HG02884 (cell line): ENCODE data around the gene CYP11A1.

ENCODE experiments used
- ATAC-seq: cut with Tn5 transposase; IDR thresholded peaks from one replicate; pipeline ENCODE4 v1.9.1; 2021; ENCODE audit warnings: mild to moderate bottlenecking, moderate library complexity; ENCODE audit not compliant: unreplicated experiment

Gene CYP11A1

DNA sequence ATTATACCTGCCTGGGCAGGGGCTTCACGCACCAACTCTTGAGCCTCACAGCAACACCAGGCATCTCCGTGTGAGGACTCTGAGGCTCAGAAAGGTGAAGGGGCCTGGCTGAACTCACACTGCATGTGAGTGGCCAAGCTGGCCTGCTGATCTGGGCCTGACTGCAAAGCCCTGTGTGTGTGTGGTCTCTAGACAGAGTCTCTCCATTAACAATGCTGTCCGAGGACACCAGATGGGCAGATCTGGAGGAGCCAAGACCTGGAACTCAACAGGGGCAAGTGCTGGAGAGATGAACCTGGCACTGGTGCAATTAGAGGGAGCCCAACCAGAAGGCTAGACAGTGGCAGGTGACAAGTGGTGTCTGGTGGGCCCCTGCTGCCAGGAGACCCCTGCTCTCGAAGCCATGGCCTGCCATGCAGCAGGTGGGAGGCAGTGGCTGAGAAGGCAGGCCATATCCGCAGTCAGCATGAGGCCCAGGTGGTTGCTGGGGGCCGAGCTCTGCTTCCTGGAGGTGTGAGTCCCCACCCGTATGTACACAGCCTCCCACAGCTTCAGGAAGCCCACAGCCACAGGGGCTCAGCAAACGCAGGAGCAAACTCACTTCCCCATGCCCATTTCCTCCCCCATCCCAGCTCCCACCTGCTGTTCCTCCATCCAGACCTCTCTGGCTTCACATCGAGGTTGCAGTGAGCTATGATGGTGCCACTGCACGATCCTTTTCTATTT lies 39.0 kb downstream of the CYP11A1 start:
- ATAC-seq, result no peak

DNA sequence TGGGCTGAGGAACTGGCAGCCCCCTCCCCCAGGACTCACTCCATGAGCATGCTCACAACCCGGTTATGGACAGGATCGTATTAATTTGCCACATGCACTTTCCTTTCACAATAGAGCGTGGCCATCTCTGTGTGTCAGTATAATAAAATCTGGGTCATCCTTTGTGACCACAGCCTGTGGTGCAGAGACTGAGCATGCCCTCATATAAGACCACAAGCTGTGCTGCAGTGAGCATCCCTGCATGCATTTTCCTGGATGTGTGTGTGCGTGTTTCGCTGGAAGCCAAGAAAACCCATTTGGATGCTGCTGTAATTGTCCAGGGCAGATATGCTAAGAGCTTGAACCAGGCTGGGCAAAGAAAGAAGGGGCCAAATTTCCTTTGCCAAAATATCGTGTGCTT lies 39.7 kb downstream of the CYP11A1 start:
- ATAC-seq, result no peak

DNA sequence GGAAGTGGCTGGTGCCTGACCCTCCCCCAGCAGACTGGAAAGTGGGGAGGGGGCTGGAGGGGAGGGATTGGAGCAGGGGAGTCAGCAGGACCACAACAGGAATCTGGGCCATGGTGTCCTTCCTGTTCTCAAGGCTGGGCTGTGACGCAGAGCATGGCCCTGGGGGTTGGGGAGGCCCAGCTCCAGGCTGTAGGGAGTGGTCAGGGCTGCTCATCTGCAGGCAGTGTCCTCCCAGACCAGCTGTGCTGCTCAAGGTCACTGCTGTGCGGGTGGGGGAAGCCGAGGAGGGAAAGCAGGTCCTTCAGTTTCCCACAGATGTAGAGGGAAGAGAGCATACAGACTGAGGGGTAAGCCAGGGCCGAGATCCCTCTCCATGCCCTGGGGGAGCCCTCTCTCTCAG lies 40.7 kb downstream of the CYP11A1 start:
- ATAC-seq, result no peak

DNA sequence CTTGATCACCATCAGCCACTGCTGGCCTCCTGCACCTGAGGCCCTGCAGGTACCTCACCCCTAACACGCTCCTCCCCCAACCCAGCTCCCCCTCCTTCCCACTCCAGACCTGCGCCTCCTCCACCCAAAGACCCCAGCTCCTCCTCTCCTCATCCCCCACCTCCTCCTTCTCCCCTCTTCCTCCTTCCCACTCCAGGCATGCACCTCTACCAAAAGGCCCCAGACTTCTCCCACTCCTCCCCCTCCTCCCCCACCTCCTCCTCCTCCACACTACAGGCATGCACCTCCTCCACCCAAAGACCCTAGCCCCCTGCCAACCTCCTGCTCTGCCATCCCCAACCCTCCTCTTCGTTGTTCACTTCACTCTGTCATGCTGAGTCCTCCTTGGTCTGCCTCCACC lies 42.7 kb downstream of the CYP11A1 start:
- no peak for ATAC-seq

DNA sequence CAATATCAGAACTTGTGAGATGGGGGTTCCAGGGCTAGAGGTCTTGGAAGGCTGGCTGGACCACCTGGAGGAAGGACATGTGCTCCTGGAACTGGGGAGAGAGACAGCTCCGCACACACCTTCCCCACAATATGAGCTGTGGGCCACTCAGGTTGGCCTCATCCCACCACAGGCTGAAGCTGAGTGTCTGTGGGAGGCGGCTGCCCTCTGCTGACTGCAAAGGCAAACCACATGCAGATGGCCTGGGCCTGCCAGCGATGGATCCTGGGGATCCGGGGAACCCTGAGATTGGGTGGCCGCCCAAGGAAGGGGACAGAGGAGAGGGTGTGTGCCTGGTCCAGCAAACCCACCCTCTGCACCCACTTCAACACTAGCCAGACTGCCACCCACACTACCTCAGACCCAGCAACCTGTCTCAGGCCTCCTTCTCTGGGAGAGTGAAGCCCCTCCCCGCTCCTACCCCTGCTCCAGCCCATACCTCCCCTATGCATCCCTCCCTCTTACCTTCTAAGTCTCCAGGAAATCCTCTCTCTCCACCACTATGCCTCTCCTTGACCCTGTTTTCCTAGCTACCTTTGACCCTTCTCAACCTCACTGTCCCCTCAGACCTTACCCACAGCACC lies 44.8 kb downstream of the CYP11A1 start:
- no peak for ATAC-seq

DNA sequence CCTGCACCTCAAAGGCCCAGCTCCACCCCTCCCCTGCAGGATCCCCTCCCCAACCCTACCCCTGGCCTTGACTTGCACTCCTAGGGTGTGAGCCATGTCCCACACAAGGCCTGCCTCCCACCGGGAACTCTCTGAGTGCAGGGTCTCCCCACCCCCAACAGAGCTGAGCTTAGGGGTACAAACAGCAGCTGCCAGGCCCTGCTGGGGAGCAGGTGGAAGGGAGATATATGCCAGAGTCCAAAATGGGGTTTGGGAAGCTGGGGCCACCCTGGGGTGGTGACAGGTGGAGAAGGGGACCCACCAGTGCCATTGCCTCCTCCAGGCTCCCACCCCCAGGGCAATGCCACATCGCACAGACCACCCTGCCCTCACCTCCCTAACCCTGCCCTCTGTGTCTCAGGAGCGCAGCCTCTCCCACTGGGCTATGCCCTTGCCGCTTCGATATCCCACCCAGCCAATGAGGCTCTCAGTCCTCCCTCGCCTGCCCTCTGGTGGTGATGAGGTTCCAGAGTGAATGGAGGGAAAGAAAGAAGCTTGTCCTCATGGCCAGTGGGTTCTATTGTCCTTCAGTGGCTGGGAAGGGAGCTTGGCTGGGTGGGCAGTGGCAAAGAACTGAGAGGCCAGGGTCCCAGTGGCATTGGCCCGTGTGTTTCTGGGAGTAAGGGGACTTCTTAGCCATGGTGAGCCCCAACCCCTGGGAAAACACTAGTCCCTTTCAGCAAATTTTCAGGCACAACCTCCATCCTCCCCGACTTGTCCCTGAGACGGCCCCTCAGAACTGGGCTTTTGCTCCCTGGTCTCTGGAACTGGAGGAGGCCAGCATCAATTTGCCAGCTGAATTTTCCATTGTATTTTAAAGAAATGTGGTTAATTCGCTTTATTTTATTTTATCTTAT lies 46.8 kb downstream of the CYP11A1 start:
- ATAC-seq, result no peak

DNA sequence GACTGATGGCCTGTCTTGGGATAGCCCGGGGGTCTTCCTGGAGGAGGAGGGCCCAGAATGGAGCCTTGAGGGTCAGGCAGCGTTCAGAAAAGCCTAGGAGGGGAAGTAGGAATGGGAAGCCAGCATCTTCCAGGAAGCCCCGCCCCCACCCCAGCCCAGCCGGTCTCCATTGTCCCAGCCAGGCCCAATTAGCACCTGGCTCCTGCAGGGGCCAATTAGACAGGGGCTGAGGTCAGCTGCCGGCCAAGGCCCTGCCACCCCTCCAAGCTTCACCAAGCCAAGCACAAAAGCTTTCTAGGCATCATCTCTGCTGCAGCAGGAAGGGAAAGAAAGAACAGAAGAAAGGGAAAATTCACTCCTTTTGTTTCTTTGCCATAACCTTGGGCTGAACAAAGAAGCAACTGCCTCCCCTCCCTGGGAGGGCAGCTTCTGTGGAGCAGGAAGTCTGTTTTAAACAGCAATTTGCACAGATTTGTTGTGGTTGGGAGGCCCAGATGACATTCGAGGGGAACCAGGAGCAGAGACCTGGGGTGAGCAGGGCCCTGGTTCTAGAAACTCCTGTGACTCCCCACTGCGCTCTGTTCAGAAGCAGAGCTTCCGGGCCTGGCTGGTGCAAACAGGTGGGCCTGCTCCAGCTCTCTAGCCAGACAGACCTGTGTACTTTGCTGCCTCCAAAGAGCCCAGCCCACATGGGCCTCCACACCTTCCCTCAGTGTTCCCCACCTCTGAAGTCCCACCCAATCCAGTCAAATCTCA lies 47.7 kb downstream of the CYP11A1 start:
- ATAC-seq, result no peak

DNA sequence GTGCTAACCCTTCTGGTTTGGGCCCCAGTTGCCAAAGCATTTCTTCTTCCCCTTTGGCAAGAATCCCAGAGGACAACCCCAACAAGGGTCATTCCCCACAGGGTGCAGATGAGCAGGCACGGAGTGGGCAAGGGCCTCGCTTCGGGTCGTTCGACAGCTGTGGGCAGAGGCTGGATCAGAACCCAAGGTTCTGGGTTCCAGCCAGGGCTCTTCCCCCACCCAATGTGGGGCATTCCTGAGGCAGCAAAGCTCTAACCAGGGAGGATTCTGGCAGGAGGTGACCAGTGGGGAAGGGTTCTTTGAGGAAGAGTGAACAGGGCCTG lies 48.3 kb downstream of the CYP11A1 start:
- no peak for ATAC-seq

DNA sequence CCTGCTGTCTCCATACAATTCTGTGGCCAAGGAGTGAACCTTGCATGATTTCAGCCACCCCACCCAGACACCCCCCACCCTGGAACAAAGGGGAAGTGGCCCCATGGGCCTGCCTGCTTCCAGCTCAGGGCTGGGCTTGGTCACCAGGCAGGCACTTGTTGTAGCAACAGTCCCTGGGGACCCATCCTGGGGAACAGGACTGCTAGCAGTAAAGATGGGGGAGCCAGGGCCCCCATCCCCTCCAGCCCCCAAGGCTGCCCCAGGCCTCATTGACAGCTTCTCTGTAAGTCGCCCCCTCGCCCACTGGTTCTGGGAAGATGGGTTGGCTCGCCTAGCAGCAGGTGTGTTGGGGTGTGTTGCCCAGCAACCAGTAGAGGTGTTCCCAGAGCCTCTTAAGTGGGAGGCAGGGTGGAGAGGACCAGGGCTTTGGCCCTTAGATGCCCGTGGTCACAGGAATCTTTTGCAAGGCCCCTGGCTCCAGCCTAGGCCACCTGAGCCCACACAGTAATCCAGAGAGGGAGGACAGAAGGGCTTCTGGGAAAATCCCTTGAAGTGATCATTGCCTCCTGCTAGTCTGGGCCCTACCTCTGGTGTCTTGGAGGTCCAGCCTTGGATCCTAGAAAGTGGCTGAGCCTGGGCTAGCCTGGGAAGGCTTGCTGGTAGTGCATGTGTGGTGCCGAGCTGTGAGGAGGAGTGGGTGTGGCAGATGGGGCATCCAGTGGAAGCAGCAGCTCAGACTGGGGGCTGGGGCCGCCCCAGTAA lies 48.9 kb downstream of the CYP11A1 start:
- no peak for ATAC-seq

DNA sequence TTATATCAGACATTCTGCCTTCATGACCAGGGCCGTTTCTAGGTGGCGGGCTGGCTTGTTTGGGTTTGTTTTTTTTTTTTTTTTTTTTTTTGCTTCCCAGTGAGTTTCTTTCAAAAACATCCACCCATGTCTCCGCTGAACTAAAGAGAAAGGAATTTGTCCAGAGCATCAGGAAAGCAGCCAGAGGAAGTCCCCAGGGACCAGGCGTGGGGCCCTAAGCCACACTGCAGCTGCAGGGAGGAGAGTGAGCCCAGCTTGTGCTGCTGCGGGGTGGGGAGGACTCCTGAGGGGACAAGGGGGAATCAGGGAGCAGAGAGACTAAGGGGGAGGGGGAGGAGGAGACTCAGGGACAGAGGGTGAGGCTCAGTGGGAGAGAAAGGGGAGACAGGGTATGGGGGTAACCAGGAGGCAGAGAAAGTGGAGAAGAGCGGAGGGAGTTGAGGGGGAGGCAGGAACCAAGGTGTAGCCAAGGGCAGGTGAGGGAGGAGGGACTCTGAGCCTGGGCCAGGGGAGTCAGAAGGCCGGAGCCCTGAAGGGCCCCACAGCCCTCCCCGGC lies 49.5 kb downstream of the CYP11A1 start:
- no peak for ATAC-seq

DNA sequence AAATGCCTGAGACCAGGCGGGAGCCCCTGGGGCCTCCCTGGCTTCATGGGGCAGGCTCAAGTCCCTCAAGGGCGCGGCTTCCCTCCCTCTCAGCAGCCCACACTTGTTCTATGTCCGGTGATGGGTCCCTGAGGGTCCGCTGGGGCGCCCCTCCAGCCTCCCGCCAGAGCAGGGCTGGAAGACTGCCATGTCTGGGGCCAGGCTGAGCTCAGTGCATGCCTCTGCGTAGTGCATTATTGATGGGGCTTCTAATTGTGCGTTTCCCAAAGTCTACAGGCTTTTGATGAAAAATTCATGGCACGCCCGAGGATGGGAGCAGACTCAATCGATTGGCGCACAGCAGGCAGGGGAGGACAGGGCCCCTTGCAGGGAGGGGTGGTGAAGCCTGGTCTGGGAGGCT lies 51.3 kb downstream of the CYP11A1 start:
- ATAC-seq, result no peak

DNA sequence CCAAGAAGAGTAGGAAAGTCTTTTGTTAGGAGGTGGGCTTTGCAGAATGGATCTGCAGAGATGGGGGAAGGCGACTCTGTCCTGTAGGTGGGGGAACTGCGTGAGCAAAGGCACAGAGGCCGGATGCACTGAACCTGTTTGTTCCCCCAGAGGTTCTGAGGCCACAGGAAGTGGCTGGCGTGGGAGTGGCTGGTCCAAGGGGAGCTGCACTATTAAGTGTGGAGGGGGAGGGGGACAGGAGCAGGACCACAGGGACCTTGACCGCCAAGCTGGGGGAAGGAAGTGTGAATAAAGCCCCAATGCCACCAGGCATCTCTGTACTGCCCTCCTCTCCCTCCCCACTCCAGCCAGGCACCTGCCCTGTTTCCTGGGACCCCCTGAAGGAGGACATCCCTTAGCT lies 51.8 kb downstream of the CYP11A1 start:
- no peak for ATAC-seq

DNA sequence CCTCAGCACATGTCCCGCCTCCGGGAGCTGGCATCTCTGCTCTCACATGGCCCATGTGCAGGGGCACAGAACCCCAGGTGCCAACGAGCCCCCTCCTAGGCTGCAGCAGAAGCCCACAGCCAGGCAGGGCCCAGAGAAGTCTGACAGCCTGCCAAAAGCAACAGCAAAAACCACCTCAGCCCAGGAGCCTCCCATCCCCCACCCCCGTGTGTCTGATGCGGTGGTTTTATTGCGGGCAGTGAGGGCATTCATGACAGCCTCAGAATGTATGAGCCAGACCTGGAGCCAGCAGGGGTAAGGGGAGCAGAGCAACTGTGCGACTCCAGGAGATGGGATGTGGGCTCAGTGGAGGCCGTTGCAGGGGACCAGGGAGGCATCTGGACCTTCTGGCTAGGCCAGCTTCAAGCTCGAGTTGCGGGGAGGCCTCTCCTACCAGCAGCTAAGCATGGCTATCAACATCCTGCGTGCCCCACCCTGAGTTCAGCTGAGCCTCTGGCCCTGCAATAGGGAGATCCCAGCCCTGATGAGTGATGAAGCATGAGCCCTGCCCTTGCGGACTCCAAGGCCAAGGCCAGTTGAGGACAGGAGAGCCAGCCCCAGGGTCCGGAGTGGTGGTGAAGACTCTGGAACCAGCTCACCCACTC lies 52.5 kb downstream of the CYP11A1 start:
- ATAC-seq, result no peak

DNA sequence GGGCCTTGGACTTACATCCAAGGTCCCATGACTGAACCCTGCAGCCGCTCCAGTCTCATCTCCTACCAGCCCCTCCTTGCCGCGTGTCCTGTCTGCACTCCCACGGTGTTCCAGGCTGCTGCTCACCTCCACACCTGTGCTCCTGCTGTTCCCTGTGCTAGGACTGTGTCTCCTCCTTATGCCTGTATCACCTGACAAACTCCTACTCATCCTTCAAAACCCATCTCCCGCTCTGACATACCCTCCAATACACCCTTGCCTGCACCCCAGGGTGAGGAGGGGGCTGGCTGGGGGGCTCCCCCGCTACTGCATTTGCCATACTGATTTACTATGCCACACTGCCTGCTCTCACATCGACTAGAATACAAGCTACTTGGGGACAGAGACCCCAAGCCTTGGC lies 53.6 kb downstream of the CYP11A1 start:
- ATAC-seq, result no peak

DNA sequence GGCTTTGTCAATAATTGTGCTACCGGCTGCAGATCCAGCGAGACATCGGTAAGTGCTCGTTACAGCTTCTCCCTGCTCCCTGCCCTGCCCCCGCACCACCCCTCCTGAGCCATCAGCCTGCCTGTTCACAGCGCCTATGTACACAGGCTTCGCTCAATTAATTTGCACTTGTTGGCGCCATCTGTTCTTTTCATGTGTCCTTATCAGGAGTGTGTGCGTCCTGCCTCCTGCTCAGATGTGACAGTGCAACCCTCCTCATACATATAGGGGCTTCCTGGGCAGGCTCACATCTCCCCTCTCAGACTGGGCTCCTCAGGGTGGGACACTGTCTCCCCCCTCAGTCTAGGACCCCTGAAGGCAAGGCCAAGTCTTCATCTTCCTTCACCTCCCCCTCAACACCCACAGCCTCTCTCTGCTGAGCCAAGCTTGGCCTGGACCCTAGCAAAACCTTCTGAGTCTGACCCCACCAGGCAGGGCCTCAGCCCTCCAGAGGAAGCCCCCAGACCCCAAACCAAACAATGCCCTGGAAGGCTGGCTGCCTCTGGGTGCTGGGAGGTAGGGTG lies 54.9 kb downstream of the CYP11A1 start:
- no peak for ATAC-seq

DNA sequence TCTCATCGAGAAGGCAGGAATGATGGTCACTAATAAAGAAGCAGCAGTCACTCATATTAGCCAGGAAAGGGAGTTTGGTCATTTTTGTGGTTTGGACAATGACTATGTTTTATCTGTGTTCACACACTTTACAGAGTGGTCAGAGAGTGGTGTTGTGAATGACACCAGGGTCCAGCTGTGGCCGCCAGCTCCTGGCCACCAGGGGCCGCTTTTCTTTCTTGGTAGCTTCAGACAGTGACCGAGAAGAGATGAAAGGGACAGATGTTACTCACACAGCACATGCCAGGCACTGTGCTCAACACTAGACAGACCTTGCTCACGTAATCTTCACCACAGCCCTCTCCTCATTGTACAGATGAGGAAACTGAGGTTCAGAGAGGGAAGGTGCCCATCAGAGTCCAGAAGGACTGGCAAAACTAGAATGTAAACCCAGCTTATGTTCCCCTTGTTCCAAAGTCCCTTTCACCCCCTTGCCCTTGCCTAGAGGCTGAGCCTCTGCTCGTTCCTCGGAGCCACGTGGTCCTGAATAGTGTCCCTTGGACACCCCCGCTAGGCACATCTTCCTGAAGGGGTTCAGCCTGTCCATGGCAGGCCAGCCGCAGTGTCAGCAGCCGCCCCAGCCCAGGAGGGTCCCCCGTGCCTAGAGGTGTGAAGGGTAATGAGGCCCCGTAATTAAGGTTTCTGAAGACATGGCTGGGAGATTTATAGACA lies 55.6 kb downstream of the CYP11A1 start:
- ATAC-seq, result no peak

DNA sequence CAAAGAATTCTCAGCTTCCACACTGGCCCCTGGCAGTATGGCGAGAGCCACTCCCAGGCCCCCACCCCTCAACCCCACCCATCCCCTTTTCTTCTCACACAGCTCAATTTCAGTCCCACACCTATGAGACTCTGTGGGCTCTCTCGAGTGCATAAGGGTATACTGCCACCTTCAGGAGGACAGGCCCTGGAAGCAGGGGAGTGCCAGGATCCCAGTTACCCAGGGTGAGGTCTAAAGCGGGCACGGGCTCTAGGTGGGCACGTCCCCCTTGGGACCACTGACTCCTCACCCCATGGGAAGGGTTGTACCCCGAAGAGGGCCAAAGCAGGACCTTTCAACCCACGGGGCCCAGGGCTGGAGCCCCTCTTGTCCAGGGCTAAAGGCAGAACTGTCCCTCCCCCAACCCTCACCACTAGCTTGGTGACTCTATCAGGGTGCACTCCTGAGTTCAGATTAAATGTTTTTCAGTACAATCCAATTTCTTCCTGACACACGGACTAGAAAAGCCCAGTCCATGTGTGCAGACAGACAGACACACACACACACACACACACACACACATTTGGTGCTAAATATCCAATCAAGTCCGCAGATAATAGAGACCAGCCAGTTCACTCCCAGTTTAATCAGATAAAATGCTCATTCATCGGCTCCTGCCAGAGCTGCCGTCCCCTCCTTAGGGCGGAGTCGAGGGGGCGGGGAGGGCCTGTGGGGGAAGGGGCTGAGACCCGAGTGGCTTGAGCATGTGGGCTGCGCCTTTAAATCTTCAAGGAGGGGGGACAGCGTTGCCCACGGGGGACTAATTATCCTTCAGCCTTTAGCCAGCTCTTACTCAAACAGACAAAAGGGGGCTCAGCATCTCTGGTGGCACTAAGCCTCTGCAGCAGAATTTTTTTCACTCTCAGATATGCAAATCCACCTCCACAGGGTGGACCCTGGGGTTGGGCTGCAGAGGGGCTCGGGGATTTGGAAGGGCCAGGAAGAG lies 59.3 kb downstream of the CYP11A1 start:
- ATAC-seq, result no peak

DNA sequence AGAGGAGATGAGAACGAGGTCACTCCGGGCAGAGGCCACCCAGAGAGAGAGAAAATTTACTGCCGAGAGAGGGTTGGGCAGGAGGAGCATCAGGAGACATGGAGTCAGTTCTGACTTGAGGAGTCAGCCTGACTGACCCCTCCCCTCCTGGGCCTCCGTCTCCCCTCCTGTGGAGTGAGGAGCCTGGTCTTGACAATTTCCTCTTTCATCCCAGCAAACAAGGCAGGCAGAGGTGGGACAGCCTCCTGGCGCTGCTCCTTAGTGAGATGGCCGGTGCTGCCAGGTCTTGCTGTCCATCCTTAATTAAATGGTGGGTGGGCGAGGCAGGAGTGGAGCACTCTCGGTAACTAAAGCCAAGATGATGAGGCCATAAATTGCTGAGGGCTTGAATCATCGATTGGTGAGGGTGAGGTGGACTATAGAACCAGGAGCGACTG lies 60.6 kb downstream of the CYP11A1 start:
- ATAC-seq, result no peak
